Measurements from ENCODE around the gene FTO.

FTO gene

DNA sequence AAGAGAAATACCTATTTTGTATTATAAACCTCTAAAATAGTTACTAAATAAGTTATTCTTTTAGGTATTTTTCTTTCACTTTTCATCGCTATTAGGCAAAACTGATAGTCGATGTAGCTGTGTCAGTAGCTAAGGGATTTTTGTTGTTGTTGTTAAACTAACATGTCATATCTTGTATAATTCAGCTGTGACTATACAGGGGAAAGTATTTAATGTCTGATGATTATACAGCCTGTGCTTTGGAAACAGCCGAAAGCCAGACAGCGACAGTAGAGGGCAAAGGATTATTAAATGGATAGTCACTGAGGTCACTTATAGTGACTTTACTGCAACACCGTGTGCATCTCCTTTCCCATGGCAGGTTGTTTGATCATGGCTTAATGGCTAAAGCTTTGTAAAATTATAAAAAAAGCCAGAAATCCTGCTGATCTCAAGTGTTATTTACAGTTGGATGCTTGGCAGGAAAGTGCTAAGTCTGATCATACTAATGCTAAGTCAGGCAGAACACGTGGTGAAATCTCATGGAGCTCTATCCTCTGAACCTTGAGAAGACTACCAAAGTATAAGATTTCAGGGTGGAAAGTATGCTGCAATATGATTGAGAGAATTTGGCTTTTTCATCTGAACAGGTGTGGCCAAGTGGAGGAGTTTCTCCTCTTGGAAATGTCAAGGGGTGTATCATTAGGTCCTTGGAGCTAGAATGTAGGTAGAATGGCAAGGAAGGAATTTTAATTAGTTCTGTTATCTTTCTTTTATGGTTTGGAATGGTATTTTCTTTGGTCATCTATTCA, 88.4 kb downstream of the FTO start:
- H3K27me3 ChIP-seq (ENCODE audit: low read length) = no peaks in the 10 kb centered on the region
- no peak overlapping the region for H3K9ac ChIP-seq (ENCODE audit: low read length)
- TF ChIP-seq EZH2phosphoT487 (conservative IDR thresholded peaks at IDR 0.05; ENCODE audit: low read length) = no peak
- TF ChIP-seq, protein P1, sequence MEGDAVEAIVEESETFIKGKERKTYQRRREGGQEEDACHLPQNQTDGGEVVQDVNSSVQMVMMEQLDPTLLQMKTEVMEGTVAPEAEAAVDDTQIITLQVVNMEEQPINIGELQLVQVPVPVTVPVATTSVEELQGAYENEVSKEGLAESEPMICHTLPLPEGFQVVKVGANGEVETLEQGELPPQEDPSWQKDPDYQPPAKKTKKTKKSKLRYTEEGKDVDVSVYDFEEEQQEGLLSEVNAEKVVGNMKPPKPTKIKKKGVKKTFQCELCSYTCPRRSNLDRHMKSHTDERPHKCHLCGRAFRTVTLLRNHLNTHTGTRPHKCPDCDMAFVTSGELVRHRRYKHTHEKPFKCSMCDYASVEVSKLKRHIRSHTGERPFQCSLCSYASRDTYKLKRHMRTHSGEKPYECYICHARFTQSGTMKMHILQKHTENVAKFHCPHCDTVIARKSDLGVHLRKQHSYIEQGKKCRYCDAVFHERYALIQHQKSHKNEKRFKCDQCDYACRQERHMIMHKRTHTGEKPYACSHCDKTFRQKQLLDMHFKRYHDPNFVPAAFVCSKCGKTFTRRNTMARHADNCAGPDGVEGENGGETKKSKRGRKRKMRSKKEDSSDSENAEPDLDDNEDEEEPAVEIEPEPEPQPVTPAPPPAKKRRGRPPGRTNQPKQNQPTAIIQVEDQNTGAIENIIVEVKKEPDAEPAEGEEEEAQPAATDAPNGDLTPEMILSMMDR (IDR thresholded peaks at IDR 0.05; ENCODE audit: insufficient read depth, low read length, poor library complexity, severe bottlenecking) = no peak
- H3K9me2 ChIP-seq (replicated peaks; ENCODE audit: insufficient read depth, low read length) = no peaks in the 10 kb centered on the region
- peaks cover 26% of the 10 kb centered on the region for H4K20me1 ChIP-seq (ENCODE audit: low read depth, low read length)
- no peaks in the 10 kb centered on the region for H3K36me3 ChIP-seq (ENCODE audit: low read length)
- H3K9me3 ChIP-seq (ENCODE audit: insufficient read depth, low read length) = no peaks in the 10 kb centered on the region
- no peaks in the 10 kb centered on the region for H3K79me2 ChIP-seq (ENCODE audit: insufficient read depth, low read length)
- no peak overlapping the region for H3K27ac ChIP-seq (ENCODE audit: low read depth, low read length)
- no peaks in the 10 kb centered on the region for H3F3A ChIP-seq (ENCODE audit: insufficient read depth)
- no peak overlapping the region for H3K4me2 ChIP-seq (ENCODE audit: low read depth, low read length, poor library complexity, severe bottlenecking)
- no peak overlapping the region for H2AFZ ChIP-seq (ENCODE audit: low read depth, low read length, severe bottlenecking)
- no peak overlapping the region for H3K4me3 ChIP-seq (ENCODE audit: insufficient read depth, low read length, poor library complexity, severe bottlenecking)

GRCh38 chr16:53803451-53803850, 99.5 kb downstream of the FTO start:
- Histone ChIP-seq H3F3A (ENCODE audit: insufficient read depth) (no peaks in the 10 kb centered on the region), H3K27me3 (ENCODE audit: low read length) (no peaks in the 10 kb centered on the region), H3K4me2 (ENCODE audit: low read depth, low read length, poor library complexity, severe bottlenecking) (no peak overlapping the region), H3K9me2 (replicated peaks; ENCODE audit: insufficient read depth, low read length) (no peaks in the 10 kb centered on the region), H3K27ac (ENCODE audit: low read depth, low read length) (no peak overlapping the region), H2AFZ (ENCODE audit: low read depth, low read length, severe bottlenecking) (no peak overlapping the region), H3K36me3 (ENCODE audit: low read length) (no peaks in the 10 kb centered on the region), H3K9ac (ENCODE audit: low read length) (no peak overlapping the region), H4K20me1 (ENCODE audit: low read depth, low read length) (no peaks in the 10 kb centered on the region), H3K9me3 (ENCODE audit: insufficient read depth, low read length) (no peaks in the 10 kb centered on the region), H3K4me3 (ENCODE audit: insufficient read depth, low read length, poor library complexity, severe bottlenecking) (no peak overlapping the region), H3K79me2 (ENCODE audit: insufficient read depth, low read length) (peaks cover 6% of the 10 kb centered on the region; the same call in 1 of the 2 replicates)
- no peak for TF ChIP-seq EZH2phosphoT487 (conservative IDR thresholded peaks at IDR 0.05; ENCODE audit: low read length)
- TF ChIP-seq, protein P1 (IDR thresholded peaks at IDR 0.05; ENCODE audit: insufficient read depth, low read length, poor library complexity, severe bottlenecking) = no peak

DNA sequence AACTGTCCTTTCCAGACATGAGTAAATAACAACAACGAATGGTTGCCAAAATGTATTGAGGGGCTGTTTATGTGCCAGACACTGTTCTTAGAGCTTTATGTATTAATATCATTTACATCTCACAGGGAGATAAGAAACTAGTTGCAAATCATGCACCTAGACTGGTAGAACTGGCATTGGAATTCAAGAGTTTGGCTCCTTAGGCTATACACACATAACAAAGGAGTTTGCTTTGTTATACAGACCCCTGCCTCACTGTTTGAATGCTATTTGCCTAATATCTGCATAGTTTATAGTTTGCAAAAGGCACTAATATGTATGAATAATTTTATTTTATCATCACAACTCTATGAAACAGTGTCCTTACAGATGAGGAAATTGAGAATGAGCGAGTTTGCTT, 100.0 kb downstream of the FTO start:
- H3K79me2 ChIP-seq (ENCODE audit: insufficient read depth, low read length) = peaks cover 5% of the 10 kb centered on the region; the same call in 1 of the 2 replicates
- no peak for TF ChIP-seq EZH2phosphoT487 (conservative IDR thresholded peaks at IDR 0.05; ENCODE audit: low read length)
- TF ChIP-seq, protein P1 (IDR thresholded peaks at IDR 0.05; ENCODE audit: insufficient read depth, low read length, poor library complexity, severe bottlenecking) = no peak
- no peaks in the 10 kb centered on the region for H3K36me3 ChIP-seq (ENCODE audit: low read length)
- H2AFZ ChIP-seq (ENCODE audit: low read depth, low read length, severe bottlenecking) = no peak overlapping the region
- no peaks in the 10 kb centered on the region for H3F3A ChIP-seq (ENCODE audit: insufficient read depth)
- H3K9me2 ChIP-seq (replicated peaks; ENCODE audit: insufficient read depth, low read length) = no peaks in the 10 kb centered on the region
- H3K4me2 ChIP-seq (ENCODE audit: low read depth, low read length, poor library complexity, severe bottlenecking) = no peak overlapping the region
- H3K9ac ChIP-seq (ENCODE audit: low read length) = no peak overlapping the region
- no peak overlapping the region for H3K27ac ChIP-seq (ENCODE audit: low read depth, low read length)
- no peak overlapping the region for H3K4me3 ChIP-seq (ENCODE audit: insufficient read depth, low read length, poor library complexity, severe bottlenecking)
- H3K27me3 ChIP-seq (ENCODE audit: low read length) = no peaks in the 10 kb centered on the region
- no peaks in the 10 kb centered on the region for H4K20me1 ChIP-seq (ENCODE audit: low read depth, low read length)
- no peaks in the 10 kb centered on the region for H3K9me3 ChIP-seq (ENCODE audit: insufficient read depth, low read length)
